Fibroblast of lung (primary cell): Measurements from ENCODE around the gene TBATA. TPM values are rescaled to one million over a fixed set of nuclear protein-coding genes. Genes with fewer than 3 reads are reported as not detected.
A peak's percentile ranks its signal among the peaks of the same experiment; 100 is the strongest.

Experiments used
- DNase-seq, 2 donors: peaks; one replicate each; pipeline versions ENCODE4 v3.0.0 to v3.0.0-alpha.2; 2010; ENCODE audit warnings: low read depth in 2 of 2
- H2AFZ ChIP-seq: 2 replicates; pipeline ENCODE4 v1.5.1; 2012; ENCODE audit warnings: low read length, control low read depth, inconsistent platforms
- H3K27ac ChIP-seq: 2 replicates; pipeline ENCODE4 v1.5.1; 2011; ENCODE audit warnings: low read length, control low read depth; ENCODE audit not compliant: insufficient read depth
- H3K27me3 ChIP-seq: 2 replicates; pipeline ENCODE4 v1.5.1; 2011; ENCODE audit warnings: mild to moderate bottlenecking, low read length; ENCODE audit not compliant: control insufficient read depth, insufficient read depth
- H3K36me3 ChIP-seq: 2 replicates; pipeline ENCODE4 v1.5.1; 2011; ENCODE audit warnings: low read length; ENCODE audit not compliant: control insufficient read depth, insufficient read depth
- H3K4me1 ChIP-seq: 2 replicates; pipeline ENCODE4 v1.5.1; 2011; ENCODE audit warnings: low read length; ENCODE audit not compliant: control insufficient read depth, insufficient read depth; ENCODE audit errors: extremely low read depth
- H3K4me2 ChIP-seq: 2 replicates; pipeline ENCODE4 v1.5.1; 2011; ENCODE audit warnings: low read length, control low read depth; ENCODE audit not compliant: insufficient read depth; ENCODE audit errors: extremely low read depth
- H3K4me3 ChIP-seq, 4 experiments: fragments of 200-600 bp in 1 of 4; sonication (generic) in 1 of 4; replicated peaks in 1 of 4; 2 replicates each; pipeline ENCODE4 v1.5.1; 2011 to 2016; ENCODE audit warnings: low read length in 4 of 4, low read depth in 3 of 4, mild to moderate bottlenecking in 3 of 4, control low read depth in 2 of 4, inconsistent platforms in 1 of 4, mixed read lengths in 1 of 4; ENCODE audit not compliant: insufficient read depth in 1 of 4; ENCODE audit errors: control extremely low read depth in 1 of 4
- H3K79me2 ChIP-seq: 2 replicates; pipeline ENCODE4 v1.5.1; 2012; ENCODE audit warnings: mild to moderate bottlenecking, low read length, inconsistent platforms; ENCODE audit not compliant: control insufficient read depth, insufficient read depth
- H3K9ac ChIP-seq: 2 replicates; pipeline ENCODE4 v1.5.1; 2011; ENCODE audit warnings: mild to moderate bottlenecking, low read length, control low read depth; ENCODE audit not compliant: insufficient read depth
- H3K9me3 ChIP-seq: 2 replicates; pipeline ENCODE4 v1.5.1; 2012; ENCODE audit warnings: low read depth, low read length; ENCODE audit not compliant: control insufficient read depth, insufficient read depth
- H4K20me1 ChIP-seq: 2 replicates; pipeline ENCODE4 v1.5.1; 2011; ENCODE audit warnings: low read length; ENCODE audit not compliant: control insufficient read depth, insufficient read depth; ENCODE audit errors: extremely low read depth
- EZH2 ChIP-seq: IDR thresholded peaks from 2 replicates; pipeline ENCODE4 v1.5.1; 2012; ENCODE audit warnings: low read length, control low read depth, mild to moderate bottlenecking; ENCODE audit errors: missing control alignments
- polyA plus RNA-seq, 2 donors: library from polyadenylated mRNA; depleted of rRNA in 1 of 2; stranded (reverse) in 1 of 2; unstranded in 1 of 2; fragments of >200 nt; gene quantifications; 2 replicates each; pipeline ENCODE4 v1.2.1, GENCODE V29; 2011 to 2012; ENCODE audit warnings: missing spikeins in 1 of 2
- total RNA-seq: library from RNA; depleted of rRNA; stranded (reverse); fragments of >200 nt; gene quantifications from 2 replicates; pipeline ENCODE4 v1.2.1, GENCODE V29; 2014
- TF ChIP-seq, protein P1 (sequence below), 2 donors: IDR thresholded peaks in 1 of 2; conservative IDR thresholded peaks in 1 of 2; 1 replicate in 1 of 2; 2 replicates in 1 of 2; pipeline ENCODE4 v1.5.1; 2011 to 2012; ENCODE audit warnings: low read length in 2 of 2, control low read depth in 1 of 2, inconsistent platforms in 1 of 2, low read depth in 1 of 2, mild to moderate bottlenecking in 1 of 2

The TBATA gene
- total and polyA plus RNA-seq, 2 donors (not counting 1 experiment from before 2014, with no cell fraction given): not detected

DNA sequence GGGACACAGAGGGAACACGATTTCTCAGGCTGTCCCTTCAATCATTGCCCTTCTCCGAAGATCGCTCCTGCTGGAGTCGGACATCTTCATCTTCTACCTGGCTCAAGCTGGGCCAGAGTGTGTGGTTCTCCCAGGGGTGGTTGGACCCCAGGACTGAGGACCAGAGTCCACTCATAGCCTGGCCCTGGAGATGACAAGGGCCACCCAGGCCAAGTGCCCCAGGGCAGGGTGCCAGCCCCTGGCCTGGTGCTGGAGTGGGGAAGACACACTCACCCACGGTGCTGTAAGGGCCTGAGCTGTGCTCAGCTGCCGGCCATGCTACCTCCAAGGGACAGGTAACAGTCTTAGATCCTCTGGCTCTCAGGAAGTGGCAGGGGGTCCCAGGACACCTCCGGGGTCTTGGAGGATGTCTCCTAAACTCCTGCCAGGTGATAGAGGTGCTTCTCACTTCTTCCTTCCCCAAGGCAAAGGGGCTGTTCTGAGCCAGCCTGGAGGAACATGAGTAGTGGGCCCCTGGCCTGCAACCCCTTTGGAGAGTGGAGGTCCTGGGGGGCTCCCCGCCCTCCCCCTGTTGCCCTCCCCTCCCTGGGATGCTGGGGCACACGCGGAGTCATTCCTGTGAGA, 23.3 kb downstream of the TBATA start:
- Histone ChIP-seq H3K9ac (no peak overlapping the region), H3K27me3 (no peaks in the 10 kb centered on the region), H4K20me1 (no peaks in the 10 kb centered on the region), H3K4me3 (no peak overlapping the region), H3K9me3 (no peaks in the 10 kb centered on the region), H3K36me3 (no peaks in the 10 kb centered on the region), H3K4me1 (no peaks in the 10 kb centered on the region), H3K4me2 (no peak overlapping the region), H2AFZ (no peak overlapping the region), H3K27ac (no peak overlapping the region), H3K79me2 (no peaks in the 10 kb centered on the region)
- DNase-seq: no peak
- TF ChIP-seq EZH2: no peak
- TF ChIP-seq, protein P1, sequence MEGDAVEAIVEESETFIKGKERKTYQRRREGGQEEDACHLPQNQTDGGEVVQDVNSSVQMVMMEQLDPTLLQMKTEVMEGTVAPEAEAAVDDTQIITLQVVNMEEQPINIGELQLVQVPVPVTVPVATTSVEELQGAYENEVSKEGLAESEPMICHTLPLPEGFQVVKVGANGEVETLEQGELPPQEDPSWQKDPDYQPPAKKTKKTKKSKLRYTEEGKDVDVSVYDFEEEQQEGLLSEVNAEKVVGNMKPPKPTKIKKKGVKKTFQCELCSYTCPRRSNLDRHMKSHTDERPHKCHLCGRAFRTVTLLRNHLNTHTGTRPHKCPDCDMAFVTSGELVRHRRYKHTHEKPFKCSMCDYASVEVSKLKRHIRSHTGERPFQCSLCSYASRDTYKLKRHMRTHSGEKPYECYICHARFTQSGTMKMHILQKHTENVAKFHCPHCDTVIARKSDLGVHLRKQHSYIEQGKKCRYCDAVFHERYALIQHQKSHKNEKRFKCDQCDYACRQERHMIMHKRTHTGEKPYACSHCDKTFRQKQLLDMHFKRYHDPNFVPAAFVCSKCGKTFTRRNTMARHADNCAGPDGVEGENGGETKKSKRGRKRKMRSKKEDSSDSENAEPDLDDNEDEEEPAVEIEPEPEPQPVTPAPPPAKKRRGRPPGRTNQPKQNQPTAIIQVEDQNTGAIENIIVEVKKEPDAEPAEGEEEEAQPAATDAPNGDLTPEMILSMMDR (conservative IDR thresholded peaks at IDR 0.05 in 1 of 2, IDR thresholded peaks at IDR 0.05 in 1 of 2; ENCODE audit: low read depth in 1 of 2, low read length in 2 of 2): no peak

DNA sequence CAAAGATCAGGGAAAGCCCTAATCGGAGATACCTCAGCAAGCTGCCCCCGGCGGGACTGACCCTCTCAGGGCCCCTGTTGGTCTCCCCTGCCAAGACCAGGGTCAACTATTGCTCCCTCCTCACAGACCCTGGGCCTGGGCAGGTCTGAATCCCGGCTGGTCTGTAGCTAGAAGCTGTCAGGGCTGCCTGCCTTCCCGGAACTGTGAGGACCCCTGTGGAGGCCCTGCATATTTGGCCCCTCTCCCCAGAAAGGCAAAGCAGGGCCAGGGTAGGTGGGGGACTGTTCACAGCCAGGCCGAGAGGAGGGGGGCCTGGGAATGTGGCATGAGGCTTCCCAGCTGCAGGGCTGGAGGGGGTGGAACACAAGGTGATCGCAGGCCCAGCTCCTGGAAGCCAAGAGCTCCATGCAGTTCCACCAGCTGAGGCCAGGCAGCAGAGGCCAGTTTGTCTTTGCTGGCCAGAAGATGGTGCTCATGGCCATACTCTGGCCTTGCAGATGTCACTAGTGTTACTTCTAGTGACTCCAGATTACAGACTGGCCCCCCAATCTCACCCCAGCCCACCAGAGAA, 24.1 kb downstream of the TBATA start:
- TF ChIP-seq, protein P1 (conservative IDR thresholded peaks at IDR 0.05 in 1 of 2, IDR thresholded peaks at IDR 0.05 in 1 of 2; ENCODE audit: low read depth in 1 of 2, low read length in 2 of 2): peak in 1 of 2 donors; percentile 40
- TF ChIP-seq EZH2: no peak
- no peak overlapping the region for H3K4me3 ChIP-seq
- H3K79me2 ChIP-seq: no peaks in the 10 kb centered on the region
- H3K27ac ChIP-seq: no peak overlapping the region
- H3K27me3 ChIP-seq: no peaks in the 10 kb centered on the region
- H2AFZ ChIP-seq: no peak overlapping the region
- no peak overlapping the region for H3K9ac ChIP-seq
- no peak overlapping the region for H3K4me2 ChIP-seq
- H4K20me1 ChIP-seq: no peaks in the 10 kb centered on the region
- no peaks in the 10 kb centered on the region for H3K9me3 ChIP-seq
- peak in 1 of 2 donors; percentile 42 for DNase-seq
- peaks cover 2% of the 10 kb centered on the region for H3K4me1 ChIP-seq
- H3K36me3 ChIP-seq: no peaks in the 10 kb centered on the region

DNA sequence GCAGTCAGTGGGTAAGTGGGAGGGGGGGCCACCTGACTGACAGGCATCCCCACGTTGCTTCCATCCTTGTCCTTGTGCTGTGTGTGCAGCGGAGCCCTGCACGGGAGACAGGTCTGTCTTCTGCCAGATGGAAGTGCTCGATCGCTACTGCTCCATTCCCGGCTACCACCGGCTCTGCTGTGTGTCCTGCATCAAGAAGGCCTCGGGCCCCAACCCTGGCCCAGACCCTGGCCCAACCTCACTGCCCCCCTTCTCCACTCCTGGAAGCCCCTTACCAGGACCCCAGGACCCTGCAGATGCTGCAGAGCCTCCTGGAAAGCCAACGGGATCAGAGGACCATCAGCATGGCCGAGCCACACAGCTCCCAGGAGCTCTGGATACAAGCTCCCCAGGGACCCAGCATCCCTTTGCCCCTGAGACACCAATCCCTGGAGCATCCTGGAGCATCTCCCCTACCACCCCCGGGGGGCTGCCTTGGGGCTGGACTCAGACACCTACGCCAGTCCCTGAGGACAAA, 24.8 kb downstream of the TBATA start:
- H3K4me2 ChIP-seq: no peak overlapping the region
- no peak overlapping the region for H3K4me3 ChIP-seq
- no peak for TF ChIP-seq EZH2
- TF ChIP-seq, protein P1 (conservative IDR thresholded peaks at IDR 0.05 in 1 of 2, IDR thresholded peaks at IDR 0.05 in 1 of 2; ENCODE audit: low read depth in 1 of 2, low read length in 2 of 2): no peak
- H3K79me2 ChIP-seq: no peaks in the 10 kb centered on the region
- H3K36me3 ChIP-seq: no peaks in the 10 kb centered on the region
- no peak for DNase-seq
- no peaks in the 10 kb centered on the region for H3K27me3 ChIP-seq
- H3K4me1 ChIP-seq: peaks cover 2% of the 10 kb centered on the region
- H3K27ac ChIP-seq: no peak overlapping the region
- H3K9ac ChIP-seq: no peak overlapping the region
- H2AFZ ChIP-seq: no peak overlapping the region
- no peaks in the 10 kb centered on the region for H3K9me3 ChIP-seq
- H4K20me1 ChIP-seq: no peaks in the 10 kb centered on the region
